GM18907 (cell line): Measurements from ENCODE around the gene ASPSCR1.

Experiments
- ATAC-seq: cut with Tn5 transposase; IDR thresholded peaks from one replicate; pipeline ENCODE4 v1.9.1; 2021; ENCODE audit warnings: mild to moderate bottlenecking, moderate library complexity; ENCODE audit not compliant: unreplicated experiment

ASPSCR1 gene

DNA sequence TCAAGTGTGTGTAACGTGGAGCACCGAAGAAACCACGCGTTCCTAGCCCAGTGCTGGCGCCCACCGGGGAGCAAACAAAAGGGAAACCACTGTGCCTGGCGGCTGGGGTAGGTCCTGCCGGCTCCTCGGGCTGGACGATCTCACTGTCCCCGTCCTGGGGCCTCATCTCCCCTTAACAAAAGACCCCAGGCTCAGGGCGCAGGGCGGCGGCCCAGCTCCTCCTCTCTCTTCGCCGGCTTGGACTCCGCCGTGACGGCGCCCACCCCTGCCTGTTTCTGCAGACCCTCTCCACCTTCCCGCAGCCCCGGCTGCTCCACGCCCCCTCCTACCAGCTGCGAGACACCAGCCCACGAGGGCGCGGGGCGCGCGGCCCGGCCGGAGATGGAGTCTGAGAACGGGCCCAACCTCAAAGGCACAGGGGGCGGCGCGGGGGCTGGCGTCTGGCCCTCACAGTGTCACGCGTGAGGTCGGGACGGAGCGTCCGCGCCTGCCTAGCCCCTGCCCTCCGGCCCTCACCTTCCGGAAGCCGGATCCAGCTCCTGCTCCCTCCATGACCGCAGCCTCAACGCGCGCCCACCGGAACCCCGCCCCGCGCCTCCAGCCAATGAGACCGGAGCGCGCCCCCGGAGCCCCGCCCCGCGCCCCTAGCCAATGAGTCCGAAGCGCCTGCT lies 45.0 kb downstream of the ASPSCR1 start, which contains the start of gene CENPX:
Gene CENPX (minus strand): TSS at position 569 of the 671 bp plus-strand sequence. CDS start 17 bp downstream, at position 552.
- no peak for ATAC-seq

DNA sequence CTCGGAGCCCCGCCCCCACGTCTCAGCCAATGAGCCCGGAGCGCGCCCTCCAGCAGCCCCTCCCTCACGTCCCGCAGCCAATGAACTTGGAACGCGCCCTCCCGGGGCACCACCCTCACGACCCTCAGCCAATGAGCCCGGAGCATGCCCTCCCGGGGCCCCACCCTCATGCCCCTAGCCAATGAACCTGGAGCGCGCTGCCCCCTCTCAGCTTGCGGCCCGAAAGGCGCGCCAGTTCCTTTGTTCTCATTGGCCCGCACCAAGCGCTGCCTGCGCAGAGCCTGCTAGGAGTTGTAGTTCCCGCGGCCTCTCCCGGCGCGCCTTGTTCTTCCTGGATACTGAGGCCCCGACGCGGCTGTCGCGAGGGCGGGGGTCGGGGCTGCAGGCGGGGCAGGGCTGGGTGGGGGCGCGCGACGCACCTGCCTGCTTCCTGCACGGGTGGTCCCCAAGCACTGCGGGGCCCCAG lies 45.6 kb downstream of the ASPSCR1 start, which contains the start of gene LRRC45:
Gene LRRC45 (plus strand): TSS at position 325 of the 466 bp plus-strand sequence. CDS start 339 bp downstream, outside the sequence.
- peak; percentile 83 for ATAC-seq

- ATAC-seq: peak; percentile 7
These were observed 46.2 kb downstream of the ASPSCR1 start for GRCh38 chr17:82023447-82024241.

- no peak for ATAC-seq
These were observed 47.4 kb downstream of the ASPSCR1 start for GRCh38 chr17:82024859-82025258.

DNA sequence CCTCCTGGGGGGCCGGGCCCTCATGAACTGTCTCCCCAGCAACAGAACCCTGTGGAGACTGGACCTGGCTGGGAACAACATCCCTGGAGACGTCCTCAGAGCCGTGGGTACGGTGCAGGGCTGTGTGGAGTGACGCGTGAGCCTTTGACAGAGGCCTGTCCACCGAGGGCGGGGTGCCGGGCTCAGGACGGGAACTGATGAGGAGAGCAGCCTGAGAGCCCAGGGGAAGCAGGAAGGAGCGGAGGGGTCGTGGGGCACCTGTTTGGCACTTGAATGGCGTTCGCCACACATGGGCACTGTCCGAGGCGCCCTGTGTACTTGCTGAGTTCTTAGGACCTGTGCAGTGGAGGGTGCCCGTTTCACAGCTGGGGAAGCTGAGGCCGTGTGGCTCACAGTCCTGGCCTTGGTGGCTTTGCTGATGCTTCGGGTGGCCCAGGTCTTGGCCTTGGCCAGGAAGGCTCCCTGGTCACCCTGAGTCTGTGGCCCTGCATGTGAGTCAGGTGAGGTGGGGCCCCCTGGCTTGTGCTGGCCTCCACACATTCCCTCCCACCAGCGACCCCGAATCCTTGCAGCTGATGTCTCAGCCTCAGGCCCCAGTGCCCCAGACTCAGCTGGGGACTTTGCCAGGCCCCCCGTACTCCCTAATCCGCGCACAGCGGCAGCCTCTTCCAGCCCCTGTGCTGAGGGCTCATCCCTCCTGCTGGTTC lies 48.1 kb downstream of the ASPSCR1 start:
- ATAC-seq: no peak

DNA sequence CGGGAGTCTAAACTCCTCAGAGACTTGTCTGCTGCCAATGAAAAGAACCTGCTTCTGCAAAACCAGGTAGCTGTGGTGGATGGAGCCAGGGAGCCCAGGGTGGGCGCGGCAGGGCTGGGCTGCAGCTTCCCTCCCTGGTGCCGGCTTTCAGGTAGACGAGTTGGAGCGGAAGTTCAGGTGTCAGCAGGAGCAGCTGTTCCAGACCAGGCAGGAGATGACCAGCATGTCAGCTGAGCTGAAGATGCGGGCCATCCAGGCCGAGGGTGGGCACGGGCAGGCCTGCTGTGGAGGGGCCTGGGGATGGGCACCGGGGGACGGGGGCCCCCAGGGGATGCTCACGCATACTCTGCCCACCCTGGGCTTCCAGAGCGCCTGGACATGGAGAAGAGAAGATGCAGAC lies 50.8 kb downstream of the ASPSCR1 start:
- ATAC-seq: no peak

- no peak for ATAC-seq
These were observed 51.5 kb downstream of the ASPSCR1 start for GRCh38 chr17:82028966-82029365.

DNA sequence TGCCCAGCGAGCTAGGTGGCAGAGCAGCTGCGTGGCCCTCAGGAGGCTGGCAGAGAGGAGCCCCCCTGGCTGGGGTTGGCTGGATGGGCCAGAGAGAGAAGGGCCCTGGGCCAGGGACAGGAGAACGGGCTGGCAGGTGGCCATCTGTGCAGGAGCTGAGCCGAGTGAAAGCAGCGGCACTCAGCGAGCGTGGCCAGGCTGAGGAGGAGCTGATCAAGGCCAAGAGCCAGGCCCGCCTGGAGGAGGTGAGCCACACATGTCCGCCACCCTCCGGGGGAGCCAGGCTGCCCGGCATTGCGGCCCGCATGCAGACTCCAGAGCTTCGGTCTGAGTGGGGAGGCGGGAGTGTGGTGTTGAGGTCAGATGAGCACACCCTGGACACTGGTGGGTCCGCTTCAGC lies 52.0 kb downstream of the ASPSCR1 start:
- no peak for ATAC-seq

DNA sequence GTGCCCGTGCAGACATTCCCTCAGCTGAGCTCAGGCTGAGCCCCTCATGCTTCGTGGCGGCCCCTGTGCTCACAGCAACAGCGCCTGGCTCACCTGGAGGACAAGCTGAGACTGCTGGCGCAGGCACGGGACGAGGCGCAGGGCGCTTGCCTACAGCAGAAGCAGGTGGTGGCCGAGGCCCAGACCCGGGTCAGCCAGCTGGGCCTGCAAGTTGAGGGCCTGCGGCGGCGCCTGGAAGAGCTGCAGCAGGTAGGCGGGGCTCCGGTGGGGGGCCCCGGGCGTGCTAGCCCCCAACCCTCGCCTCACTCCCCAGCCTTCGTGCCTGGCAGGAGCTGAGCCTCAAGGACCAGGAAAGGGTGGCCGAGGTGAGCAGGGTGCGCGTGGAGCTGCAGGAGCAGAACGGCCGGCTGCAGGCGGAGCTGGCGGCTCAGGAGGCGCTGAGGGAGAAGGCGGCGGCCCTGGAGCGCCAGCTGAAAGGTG lies 52.6 kb downstream of the ASPSCR1 start:
- ATAC-seq: no peak

GRCh38 chr17:82030470-82031302 lies 53.3 kb downstream of the ASPSCR1 start:
- ATAC-seq: no peak

DNA sequence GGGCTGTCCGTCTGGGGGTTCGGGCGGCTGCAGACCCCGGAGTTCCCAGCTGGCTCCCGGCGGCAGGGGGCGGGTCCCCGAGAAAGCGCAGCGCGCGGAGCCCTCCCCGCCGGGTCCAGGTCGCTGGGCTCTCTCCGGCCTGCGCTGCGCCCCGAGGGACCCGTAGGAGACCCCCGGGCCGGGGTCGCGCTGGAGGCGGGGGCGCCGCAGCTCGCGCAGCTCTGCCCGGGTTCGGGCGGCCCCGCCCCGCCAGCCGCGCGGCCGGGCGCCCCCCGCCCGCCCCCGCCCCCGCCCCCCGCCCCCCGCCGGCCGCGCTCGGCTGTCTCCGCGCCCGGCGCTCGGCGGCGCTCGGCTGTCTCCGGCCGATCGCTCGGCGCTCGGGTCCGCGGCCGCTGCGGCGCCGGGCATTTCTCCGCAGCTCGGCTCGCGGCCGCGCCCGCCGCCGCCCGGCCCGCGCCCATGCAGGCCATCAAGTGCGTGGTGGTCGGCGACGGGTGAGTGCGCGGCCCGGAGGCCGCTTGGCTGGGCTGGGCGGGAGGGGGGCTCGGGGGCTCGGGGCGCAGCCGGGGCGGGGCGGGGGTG lies 54.0 kb downstream of the ASPSCR1 start, which contains the start of gene RAC3:
Gene RAC3 (plus strand): TSS at position 376 of the 582 bp plus-strand sequence. CDS start 84 bp downstream, at position 460.
- no peak for ATAC-seq

DNA sequence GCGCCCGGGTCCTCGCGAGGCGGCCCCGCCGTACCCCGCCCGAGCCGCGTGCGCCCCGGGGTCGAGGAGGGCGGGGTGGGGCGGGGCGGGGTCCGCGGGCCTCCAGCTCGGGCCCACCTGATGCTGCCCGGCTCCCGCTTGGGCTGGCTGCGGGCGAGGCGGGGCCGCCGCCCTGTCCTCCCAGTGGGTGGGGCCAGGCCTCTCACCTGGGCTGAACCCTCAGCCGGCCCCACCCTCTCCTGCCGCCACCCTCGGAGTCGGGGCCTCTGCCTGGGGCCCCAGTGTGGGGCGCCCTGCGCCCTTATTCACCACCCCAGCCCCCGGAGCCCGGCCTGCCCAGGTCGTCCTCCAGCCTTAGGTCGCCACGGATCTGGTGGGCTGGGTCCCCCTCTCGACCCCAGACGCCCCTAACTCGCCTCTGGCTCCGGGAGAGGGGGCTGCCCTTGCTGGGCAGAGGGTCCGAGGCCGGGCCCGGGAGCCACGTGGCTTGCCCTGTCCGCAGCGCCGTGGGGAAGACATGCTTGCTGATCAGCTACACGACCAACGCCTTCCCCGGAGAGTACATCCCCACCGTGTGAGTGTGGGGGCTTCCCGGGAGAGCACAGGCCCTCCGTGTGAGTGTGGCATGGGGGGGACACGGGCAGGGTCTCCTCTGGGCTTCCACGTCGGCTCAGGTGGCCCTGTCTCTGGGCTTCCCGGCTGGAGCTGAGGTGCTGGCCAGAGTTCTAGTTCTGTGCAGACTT lies 54.6 kb downstream of the ASPSCR1 start:
- ATAC-seq: no peak

DNA sequence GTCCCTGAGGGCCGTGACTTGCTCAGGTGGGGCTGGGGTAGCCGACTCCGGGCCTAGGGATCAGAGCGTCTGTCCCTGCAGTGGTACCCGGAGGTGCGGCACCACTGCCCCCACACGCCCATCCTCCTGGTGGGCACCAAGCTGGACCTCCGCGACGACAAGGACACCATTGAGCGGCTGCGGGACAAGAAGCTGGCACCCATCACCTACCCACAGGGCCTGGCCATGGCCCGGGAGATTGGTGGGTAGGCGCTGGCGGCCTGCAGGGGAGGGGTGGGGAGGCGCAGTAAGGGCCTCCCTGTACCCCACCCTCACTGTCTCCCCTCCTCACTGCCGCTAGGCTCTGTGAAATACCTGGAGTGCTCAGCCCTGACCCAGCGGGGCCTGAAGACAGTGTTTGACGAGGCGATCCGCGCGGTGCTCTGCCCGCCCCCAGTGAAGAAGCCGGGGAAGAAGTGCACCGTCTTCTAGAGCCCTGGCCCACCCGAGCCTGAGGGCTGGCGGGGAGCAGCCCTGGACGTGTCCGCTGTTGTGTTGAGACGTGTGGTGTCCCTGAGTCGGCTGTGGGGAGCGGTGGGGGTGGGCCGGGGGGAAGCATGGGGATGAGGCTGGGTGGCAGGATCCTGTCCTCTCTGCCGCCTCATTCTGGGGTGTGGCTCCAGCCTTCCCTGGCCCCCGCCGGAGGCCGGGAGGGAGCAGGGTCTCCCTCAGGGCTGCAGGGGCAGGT lies 56.1 kb downstream of the ASPSCR1 start:
- ATAC-seq: no peak

DNA sequence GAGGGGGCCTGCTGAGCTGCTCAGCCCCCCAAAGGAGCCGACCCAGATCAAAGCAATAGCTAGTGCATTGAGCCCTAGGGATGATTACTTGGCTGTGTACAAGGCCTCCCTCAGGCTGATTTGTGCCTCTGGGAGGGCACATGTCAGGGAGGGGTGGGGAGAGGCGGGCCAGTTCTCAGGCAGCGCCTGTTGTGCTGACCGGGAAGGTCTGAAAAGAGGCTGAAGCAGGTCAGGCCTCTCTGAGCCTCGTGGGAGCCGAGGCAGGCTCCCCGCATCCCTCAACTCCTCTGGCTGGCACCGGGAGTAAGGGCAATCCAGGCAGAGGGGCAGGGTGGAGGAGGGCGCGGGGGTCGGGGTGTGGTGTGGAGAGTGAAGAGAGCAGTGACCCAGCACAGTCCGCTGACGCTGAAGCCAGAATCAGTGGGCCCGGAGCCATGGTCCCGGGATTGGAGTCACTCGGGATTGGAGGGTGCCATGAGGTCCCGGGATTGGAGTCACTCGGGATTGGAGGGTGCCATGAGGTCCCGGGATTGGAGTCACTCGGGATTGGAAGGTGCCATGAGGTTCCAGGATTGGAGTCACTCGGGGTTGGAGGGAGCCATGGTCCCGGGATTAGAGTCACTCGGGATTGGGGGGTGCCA lies 57.1 kb downstream of the ASPSCR1 start:
- no peak for ATAC-seq

- ATAC-seq: no peak
These were observed 58.1 kb downstream of the ASPSCR1 start for GRCh38 chr17:82035488-82035887.

- ATAC-seq: no peak
These were observed 58.7 kb downstream of the ASPSCR1 start for GRCh38 chr17:82035956-82036633.

- ATAC-seq: no peak
These were observed 59.2 kb downstream of the ASPSCR1 start for GRCh38 chr17:82036634-82037091.
